GM20000 (cell line): ENCODE data around the gene ARHGEF6.

Experiments used
- DNase-seq: peaks from one replicate; pipeline ENCODE4 v3.0.0; 2012; ENCODE audit warnings: low spot score
- CTCF ChIP-seq: IDR thresholded peaks from 2 replicates; pipeline ENCODE4 v1.5.1; 2012; ENCODE audit warnings: mild to moderate bottlenecking, control low read depth; ENCODE audit errors: extremely low read depth, missing control alignments

ARHGEF6 gene

GRCh38 chrX:136742721-136743379 is 37.9 kb downstream of the ARHGEF6 start:
- DNase-seq, result no peak
- no peak for TF ChIP-seq CTCF

GRCh38 chrX:136738049-136738729 is 42.5 kb downstream of the ARHGEF6 start:
- no peak for DNase-seq
- no peak for TF ChIP-seq CTCF

- DNase-seq, result no peak
- TF ChIP-seq CTCF, result no peak
Measured at GRCh38 chrX:136736690-136737089, 44.0 kb downstream of the ARHGEF6 start.

DNA sequence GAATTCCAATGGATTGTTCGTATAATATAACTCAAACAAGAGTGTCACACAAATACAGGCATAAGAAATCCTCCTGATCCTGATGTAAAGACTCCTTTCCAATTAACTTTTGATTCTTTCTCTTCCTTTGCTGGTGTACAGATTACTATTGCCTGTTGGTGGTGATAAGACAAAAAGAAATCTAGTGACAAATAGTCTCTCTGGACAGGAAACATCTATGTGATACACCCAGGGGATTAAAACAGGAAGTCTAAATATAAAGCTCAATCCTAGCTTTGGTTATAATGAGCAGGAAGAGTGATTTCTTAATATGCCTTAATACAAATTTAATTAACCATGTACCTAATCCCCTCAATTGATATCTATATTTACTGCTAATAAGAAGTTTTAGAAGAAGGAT is 45.1 kb downstream of the ARHGEF6 start:
- TF ChIP-seq CTCF, result no peak
- DNase-seq, result no peak

- DNase-seq, result no peak
- no peak for TF ChIP-seq CTCF
Measured at GRCh38 chrX:136733613-136734012, 47.1 kb downstream of the ARHGEF6 start.

DNA sequence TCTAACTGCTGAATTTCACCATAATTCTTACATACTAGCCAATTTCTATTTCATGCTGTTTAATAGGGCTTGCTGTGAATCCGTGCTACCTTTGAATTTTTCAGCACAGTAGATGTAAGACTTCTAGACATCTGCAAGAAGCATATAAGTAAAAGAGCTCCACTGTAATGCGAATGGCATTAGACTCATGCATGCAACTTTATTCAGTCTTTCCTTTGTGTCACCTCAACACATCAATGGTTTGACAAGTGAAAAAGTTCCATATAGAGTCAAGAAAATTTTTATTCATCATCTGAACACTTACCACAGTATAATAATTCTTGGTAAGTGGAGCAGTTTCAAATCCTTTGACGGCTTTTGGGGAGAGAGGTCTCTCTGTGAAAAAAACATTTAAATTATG is 48.9 kb downstream of the ARHGEF6 start:
- no peak for DNase-seq
- TF ChIP-seq CTCF, result no peak

- no peak for TF ChIP-seq CTCF
- DNase-seq, result no peak
Measured at GRCh38 chrX:136731207-136731782, 49.4 kb downstream of the ARHGEF6 start.
